Neural cell (in vitro differentiated cells): ENCODE measurements around the gene FAM168B. TPM values are rescaled to one million over a fixed set of nuclear protein-coding genes. Genes with fewer than 3 reads are reported as not detected.

Experiments
- polyA plus RNA-seq: library from polyadenylated mRNA; depleted of rRNA; stranded (reverse); fragments of >200 nt; gene quantifications from 2 replicates; pipeline ENCODE4 v1.2.3, GENCODE V29; 2014

The FAM168B gene
- polyA plus RNA-seq, 1 donor from 2014 or later: 162 TPM

Other genes starting within 250 kb of the FAM168B start
- 85.0 and 87.0 TPM in 2 replicates for gene PLEKHB2, start 11.9 kb upstream of the FAM168B start, polyA plus RNA-seq
- 0.38 and 1.3 TPM in 2 replicates for gene POTEE, start 116.1 kb upstream of the FAM168B start, polyA plus RNA-seq